Kidney (tissue), 14 donors: Measurements from ENCODE around the gene FGD3. TPM values are rescaled to one million over a fixed set of nuclear protein-coding genes. Genes with fewer than 3 reads are reported as not detected.

ENCODE experiments used
- DNase-seq, 5 donors: peaks; one replicate each; pipeline ENCODE4 v3.0.0-alpha.2; 2013 to 2020
- FAIRE-seq: peaks from 2 replicates; lab custom pipeline; 2012; peaks lifted over from hg19 to GRCh38; lab: Jason Lieb, UNC
- H3K27ac ChIP-seq, 2 donors: one replicate each; pipeline ENCODE4 v1.7.0; 2013; ENCODE audit warnings: low read depth in 2 of 2, low read length in 2 of 2, inconsistent platforms in 1 of 2
- H3K27me3 ChIP-seq: one replicate; pipeline ENCODE4 v1.7.1; 2013; ENCODE audit warnings: low read length, inconsistent platforms; ENCODE audit not compliant: control insufficient read depth, insufficient read depth
- H3K36me3 ChIP-seq, 3 donors: one replicate each; pipeline versions ENCODE4 v1.7.0 to v1.7.1; 2013; ENCODE audit warnings: low read length in 3 of 3, control low read depth in 1 of 3, inconsistent platforms in 1 of 3; ENCODE audit not compliant: insufficient read depth in 3 of 3, control insufficient read depth in 2 of 3
- H3K4me1 ChIP-seq, 3 donors: one replicate each; pipeline versions ENCODE4 v1.7.0 to v1.7.1; 2013; ENCODE audit warnings: low read length in 3 of 3, inconsistent platforms in 1 of 3, low read depth in 1 of 3; ENCODE audit not compliant: control insufficient read depth in 2 of 3, insufficient read depth in 2 of 3
- H3K4me3 ChIP-seq, 3 donors: one replicate each; pipeline versions ENCODE4 v1.7.0 to v1.8.1; 2013; ENCODE audit warnings: low read length in 3 of 3, control low read depth in 1 of 3, inconsistent platforms in 1 of 3
- H3K9ac ChIP-seq, 3 donors: one replicate each; pipeline versions ENCODE4 v1.7.0 to v1.7.1; 2013; ENCODE audit warnings: low read length in 3 of 3, control low read depth in 1 of 3, inconsistent platforms in 1 of 3
- H3K9me3 ChIP-seq, 3 donors: one replicate each; pipeline versions ENCODE4 v1.7.0 to v1.7.1; 2013; ENCODE audit warnings: low read length in 3 of 3, control low read depth in 1 of 3, inconsistent platforms in 1 of 3; ENCODE audit not compliant: control insufficient read depth in 2 of 3, insufficient read depth in 1 of 3
- CTCF ChIP-seq: IDR thresholded peaks from 3 replicates; pipeline ENCODE4 v1.5.1; 2012; ENCODE audit warnings: mild to moderate bottlenecking, moderate library complexity, borderline replicate concordance; ENCODE audit not compliant: insufficient read depth; ENCODE audit errors: extremely low read depth
- intact Hi-C: fragments of 100-400 bp; cut with DNase I; formaldehyde crosslinking; loops from one replicate; pipeline ENCODE4 v1.11.1; 2022
- polyA plus RNA-seq: library from polyadenylated mRNA; stranded (reverse); fragments of 350-450 nt; fragmentation: Illumina TruSeq; extraction: RNeasy Lipid Tissue Mini Kit (QIAGEN cat#74804); gene quantifications from one replicate; pipeline ENCODE4 v1.2.3, GENCODE V29; 2014; ENCODE audit warnings: low read depth, low replicate concordance; ENCODE audit not compliant: insufficient read depth
- total RNA-seq: library from RNA; stranded (reverse); fragmentation: NEBNext Ultra II Directional; extraction: Animal tissue kit (Norgen Biotek cat#: 25700); gene quantifications from one replicate; pipeline ENCODE4 v1.2.1, GENCODE V29; 2021
- donor health status: control.
- donor health status: control.
- donor health status: control.
- donor health status: control.
- donor health status: control.
- donor health status: DM: yes; HTN: yes; CAD: no.
- donor health status: Normal renal cell carcinoma (clear cell type).

Gene FGD3
- total and polyA plus RNA-seq, 2 donors from 2014 or later, result 7.4 to 12.1 TPM

GRCh38 chr9:93030642-93031628 is 83.6 kb downstream of the FGD3 start:
- H3K36me3 ChIP-seq, result no peaks in the 10 kb centered on the region
- no peak for DNase-seq
- no peak for FAIRE-seq
- no peak overlapping the region for H3K9ac ChIP-seq
- no peak for TF ChIP-seq CTCF
- H3K27ac ChIP-seq, result no peak overlapping the region
- no peaks in the 10 kb centered on the region for H3K27me3 ChIP-seq
- no peak overlapping the region for H3K4me3 ChIP-seq
- H3K4me1 ChIP-seq, result no peaks in the 10 kb centered on the region
- intact Hi-C loops, result no loop called here
- H3K9me3 ChIP-seq, result no peaks in the 10 kb centered on the region

GRCh38 chr9:93031629-93032430 is 84.5 kb downstream of the FGD3 start:
- H3K4me3 ChIP-seq, result no peak overlapping the region
- intact Hi-C loops, result no loop called here
- H3K9ac ChIP-seq, result no peak overlapping the region
- H3K27ac ChIP-seq, result no peak overlapping the region
- no peaks in the 10 kb centered on the region for H3K27me3 ChIP-seq
- no peaks in the 10 kb centered on the region for H3K4me1 ChIP-seq
- H3K36me3 ChIP-seq, result no peaks in the 10 kb centered on the region
- FAIRE-seq (no peak), DNase-seq (peak in 2 of 5 donors; percentile 33 to 61)
- TF ChIP-seq CTCF, result no peak
- no peaks in the 10 kb centered on the region for H3K9me3 ChIP-seq

- no peak overlapping the region for H3K9ac ChIP-seq
- no peaks in the 10 kb centered on the region for H3K4me1 ChIP-seq
- intact Hi-C loops, result no loop called here
- DNase-seq, result no peak
- no peak for TF ChIP-seq CTCF
- no peaks in the 10 kb centered on the region for H3K36me3 ChIP-seq
- H3K27ac ChIP-seq, result no peak overlapping the region
- H3K4me3 ChIP-seq, result no peak overlapping the region
- H3K9me3 ChIP-seq, result no peaks in the 10 kb centered on the region
- no peaks in the 10 kb centered on the region for H3K27me3 ChIP-seq
- FAIRE-seq, result no peak
Measured at GRCh38 chr9:93032545-93032944, 85.2 kb downstream of the FGD3 start.
